ENCODE results near the gene CPSF2.

GRCh38 chr14:92134456-92134855 is 12.7 kb downstream of the CPSF2 start:
- no peak for TF ChIP-seq NFRKB (IDR thresholded peaks at IDR 0.05)
- no peak for TF ChIP-seq HDGF (IDR thresholded peaks at IDR 0.05; ENCODE audit: borderline replicate concordance)
- TF ChIP-seq SP1 (IDR thresholded peaks at IDR 0.05), result no peak
- TF ChIP-seq ARNT (IDR thresholded peaks at IDR 0.05), result no peak
- no peak for TF ChIP-seq FOXM1 (IDR thresholded peaks at IDR 0.05; ENCODE audit: borderline replicate concordance)
- no peak for TF ChIP-seq FOXK2 (IDR thresholded peaks at IDR 0.05)
